Measurements from ENCODE around the gene CDH23. TPM values are rescaled to one million over a fixed set of nuclear protein-coding genes. Genes with fewer than 3 reads are reported as not detected.

CDH23 gene
- total RNA-seq, 1 experiment from 2014 or later = 2.9 TPM

DNA sequence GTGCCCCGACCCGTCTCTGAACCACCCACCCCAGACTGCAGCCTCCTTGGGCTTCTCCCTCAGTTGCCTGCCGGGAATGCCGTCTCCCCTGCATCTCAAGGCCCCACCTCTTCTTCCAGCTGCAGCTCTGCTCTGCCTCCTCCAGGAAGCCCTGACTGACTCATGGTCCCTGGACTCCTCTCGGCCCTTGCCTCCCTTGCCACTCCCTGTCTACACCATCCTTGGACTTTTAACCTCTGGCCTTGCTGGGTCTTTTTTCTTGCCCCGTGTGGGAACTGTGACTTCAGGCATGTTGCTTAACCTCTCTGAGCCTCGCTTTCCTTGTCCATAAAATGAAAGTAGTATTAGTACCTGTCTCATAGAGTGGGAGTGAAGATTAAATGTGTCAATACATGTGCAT is 266.6 kb downstream of the CDH23 start:
- TF ChIP-seq ZNF121 (CRISPR knock-in tag; IDR thresholded peaks at IDR 0.05) (peak; percentile 73; the same call in 1 of the 2 replicates), ZNF232 (CRISPR knock-in tag; IDR thresholded peaks at IDR 0.05) (no peak)
- ATAC-seq (no peak), DNase-seq (ENCODE audit: low spot score) (no peak)
- peaks cover 6% of the 10 kb centered on the region for H3K9me3 Mint-ChIP-seq
- CTCF ChIA-PET = interaction anchor here (0.7 to 7.8 kb wide), 4 partner anchors 14 to 45 kb away, joined by 3 to 59 read pairs (median 10); no protein-coding TSS in a partner anchor
- POLR2A ChIA-PET = interaction anchor here (0.7 kb wide), 1 partner anchor 35 kb away, joined by 3 read pairs; no protein-coding TSS in a partner anchor
- peaks cover 43% of the 10 kb centered on the region for H3K27me3 Mint-ChIP-seq (ENCODE audit: low read depth)
- H3K4me3 Mint-ChIP-seq = no peak overlapping the region
- peaks cover 65% of the 10 kb centered on the region for H3K4me1 Mint-ChIP-seq
- peaks cover 4% of the 10 kb centered on the region; the same call in 1 of the 2 replicates for H3K36me3 Mint-ChIP-seq
- no peak overlapping the region for H3K27ac Mint-ChIP-seq

DNA sequence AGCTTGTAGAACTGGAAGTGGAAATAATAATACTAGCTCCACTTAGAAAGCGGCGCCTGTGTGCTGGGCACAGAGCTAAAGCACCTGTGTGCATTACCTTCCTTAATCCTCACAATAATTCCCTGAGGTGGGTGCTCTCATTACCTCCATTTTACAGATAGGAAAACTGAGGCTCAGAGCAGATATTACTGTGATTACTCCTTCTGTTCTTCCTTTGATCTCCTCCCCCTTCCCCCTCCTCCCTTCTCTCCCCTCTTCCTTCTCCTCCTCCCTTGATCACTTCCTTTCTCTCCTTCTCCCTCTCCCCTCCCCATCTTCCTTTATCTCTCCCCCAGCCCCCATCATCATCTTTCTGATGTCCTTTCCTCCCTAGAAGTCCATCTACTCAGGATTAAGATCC is 267.9 kb downstream of the CDH23 start:
- Mint-ChIP-seq H3K4me1 (peaks cover 53% of the 10 kb centered on the region), H3K4me3 (no peak overlapping the region), H3K27ac (no peak overlapping the region), H3K9me3 (peaks cover 6% of the 10 kb centered on the region), H3K27me3 (ENCODE audit: low read depth) (peaks cover 30% of the 10 kb centered on the region), H3K36me3 (peaks cover 4% of the 10 kb centered on the region; the same call in 1 of the 2 replicates)
- TF ChIP-seq TEAD4 (CRISPR knock-in tag; IDR thresholded peaks at IDR 0.05) (no peak), HMGA2 (CRISPR knock-in tag; IDR thresholded peaks at IDR 0.05) (no peak), IRF2 (CRISPR knock-in tag; IDR thresholded peaks at IDR 0.05; ENCODE audit: borderline replicate concordance, low read depth) (no peak), MLX (CRISPR knock-in tag; IDR thresholded peaks at IDR 0.05) (no peak), FOXK1 (CRISPR knock-in tag; IDR thresholded peaks at IDR 0.05) (no peak), TEAD1 (CRISPR knock-in tag; IDR thresholded peaks at IDR 0.05) (no peak), ZNF416 (CRISPR knock-in tag; IDR thresholded peaks at IDR 0.05) (no peak), TP53 (CRISPR knock-in tag; IDR thresholded peaks at IDR 0.05) (no peak), NR3C1 (CRISPR knock-in tag; conservative IDR thresholded peaks at IDR 0.05; ENCODE audit: low read depth) (no peak), SP1 (CRISPR knock-in tag; conservative IDR thresholded peaks at IDR 0.05) (no peak), MYBL2 (CRISPR knock-in tag; IDR thresholded peaks at IDR 0.05) (no peak), IRF1 (CRISPR knock-in tag; IDR thresholded peaks at IDR 0.05) (no peak), ZNF138 (CRISPR knock-in tag; conservative IDR thresholded peaks at IDR 0.05) (no peak), E2F1 (CRISPR knock-in tag; IDR thresholded peaks at IDR 0.05) (no peak), OVOL2 (CRISPR knock-in tag; IDR thresholded peaks at IDR 0.05; ENCODE audit: borderline replicate concordance) (no peak), ATF1 (CRISPR knock-in tag; IDR thresholded peaks at IDR 0.05) (no peak)
- TF ChIP-seq, protein P1, sequence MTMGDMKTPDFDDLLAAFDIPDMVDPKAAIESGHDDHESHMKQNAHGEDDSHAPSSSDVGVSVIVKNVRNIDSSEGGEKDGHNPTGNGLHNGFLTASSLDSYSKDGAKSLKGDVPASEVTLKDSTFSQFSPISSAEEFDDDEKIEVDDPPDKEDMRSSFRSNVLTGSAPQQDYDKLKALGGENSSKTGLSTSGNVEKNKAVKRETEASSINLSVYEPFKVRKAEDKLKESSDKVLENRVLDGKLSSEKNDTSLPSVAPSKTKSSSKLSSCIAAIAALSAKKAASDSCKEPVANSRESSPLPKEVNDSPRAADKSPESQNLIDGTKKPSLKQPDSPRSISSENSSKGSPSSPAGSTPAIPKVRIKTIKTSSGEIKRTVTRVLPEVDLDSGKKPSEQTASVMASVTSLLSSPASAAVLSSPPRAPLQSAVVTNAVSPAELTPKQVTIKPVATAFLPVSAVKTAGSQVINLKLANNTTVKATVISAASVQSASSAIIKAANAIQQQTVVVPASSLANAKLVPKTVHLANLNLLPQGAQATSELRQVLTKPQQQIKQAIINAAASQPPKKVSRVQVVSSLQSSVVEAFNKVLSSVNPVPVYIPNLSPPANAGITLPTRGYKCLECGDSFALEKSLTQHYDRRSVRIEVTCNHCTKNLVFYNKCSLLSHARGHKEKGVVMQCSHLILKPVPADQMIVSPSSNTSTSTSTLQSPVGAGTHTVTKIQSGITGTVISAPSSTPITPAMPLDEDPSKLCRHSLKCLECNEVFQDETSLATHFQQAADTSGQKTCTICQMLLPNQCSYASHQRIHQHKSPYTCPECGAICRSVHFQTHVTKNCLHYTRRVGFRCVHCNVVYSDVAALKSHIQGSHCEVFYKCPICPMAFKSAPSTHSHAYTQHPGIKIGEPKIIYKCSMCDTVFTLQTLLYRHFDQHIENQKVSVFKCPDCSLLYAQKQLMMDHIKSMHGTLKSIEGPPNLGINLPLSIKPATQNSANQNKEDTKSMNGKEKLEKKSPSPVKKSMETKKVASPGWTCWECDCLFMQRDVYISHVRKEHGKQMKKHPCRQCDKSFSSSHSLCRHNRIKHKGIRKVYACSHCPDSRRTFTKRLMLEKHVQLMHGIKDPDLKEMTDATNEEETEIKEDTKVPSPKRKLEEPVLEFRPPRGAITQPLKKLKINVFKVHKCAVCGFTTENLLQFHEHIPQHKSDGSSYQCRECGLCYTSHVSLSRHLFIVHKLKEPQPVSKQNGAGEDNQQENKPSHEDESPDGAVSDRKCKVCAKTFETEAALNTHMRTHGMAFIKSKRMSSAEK (CRISPR knock-in tag; IDR thresholded peaks at IDR 0.05; ENCODE audit: borderline replicate concordance) = no peak
- TF ChIP-seq, protein P2, sequence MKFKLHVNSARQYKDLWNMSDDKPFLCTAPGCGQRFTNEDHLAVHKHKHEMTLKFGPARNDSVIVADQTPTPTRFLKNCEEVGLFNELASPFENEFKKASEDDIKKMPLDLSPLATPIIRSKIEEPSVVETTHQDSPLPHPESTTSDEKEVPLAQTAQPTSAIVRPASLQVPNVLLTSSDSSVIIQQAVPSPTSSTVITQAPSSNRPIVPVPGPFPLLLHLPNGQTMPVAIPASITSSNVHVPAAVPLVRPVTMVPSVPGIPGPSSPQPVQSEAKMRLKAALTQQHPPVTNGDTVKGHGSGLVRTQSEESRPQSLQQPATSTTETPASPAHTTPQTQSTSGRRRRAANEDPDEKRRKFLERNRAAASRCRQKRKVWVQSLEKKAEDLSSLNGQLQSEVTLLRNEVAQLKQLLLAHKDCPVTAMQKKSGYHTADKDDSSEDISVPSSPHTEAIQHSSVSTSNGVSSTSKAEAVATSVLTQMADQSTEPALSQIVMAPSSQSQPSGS (CRISPR knock-in tag; IDR thresholded peaks at IDR 0.05; ENCODE audit: borderline replicate concordance, low read depth) = no peak
- TF ChIP-seq, protein P3, sequence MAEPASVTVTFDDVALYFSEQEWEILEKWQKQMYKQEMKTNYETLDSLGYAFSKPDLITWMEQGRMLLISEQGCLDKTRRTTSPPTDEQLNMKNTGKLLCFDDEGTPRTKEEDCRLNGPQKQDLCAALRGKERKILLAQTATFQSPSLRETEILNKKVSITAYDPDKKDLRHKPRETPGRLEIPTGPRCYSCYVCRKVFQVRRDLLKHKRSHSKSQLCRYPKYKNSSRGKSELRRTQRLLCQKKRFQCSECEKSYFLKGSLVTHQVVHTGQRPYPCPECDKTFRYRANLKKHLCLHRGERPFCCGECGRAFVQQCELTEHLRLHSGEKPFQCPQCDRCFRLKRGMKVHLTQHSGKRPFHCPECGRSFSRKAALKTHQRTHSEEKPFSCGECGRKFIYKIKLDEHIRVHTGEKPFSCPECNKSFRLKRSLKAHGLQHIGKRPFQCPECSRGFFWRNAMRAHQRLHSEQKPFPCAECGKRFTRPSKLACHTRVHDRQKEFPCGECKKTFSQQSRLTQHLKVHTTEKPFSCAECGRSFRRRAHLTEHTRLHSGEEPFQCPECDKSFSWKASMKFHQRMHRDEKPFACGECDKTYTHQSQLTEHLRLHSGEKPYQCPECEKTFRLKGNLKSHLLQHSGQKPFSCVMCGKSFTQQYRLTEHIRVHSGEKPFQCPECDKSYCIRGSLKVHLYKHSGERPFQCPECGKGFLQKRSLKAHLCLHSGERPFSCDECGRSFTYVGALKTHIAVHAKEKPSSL (CRISPR knock-in tag; conservative IDR thresholded peaks at IDR 0.05) = no peak
- ChIA-PET POLR2A (no interaction called here), CTCF (interaction anchor here (0.7 to 7.8 kb wide), 7 partner anchors 29 to 52 kb away, joined by 3 to 59 read pairs (median 4); no protein-coding TSS in a partner anchor)
- no peak for DNase-seq (ENCODE audit: low spot score)
- ATAC-seq = no peak

Measured in WTC11 (cell line).